Endodermal cell (in vitro differentiated cells): ENCODE results near the gene LSMEM2. TPM values are rescaled to one million over a fixed set of nuclear protein-coding genes. Genes with fewer than 3 reads are reported as not detected.

Experiments used
- DNase-seq: peaks from one replicate; pipeline ENCODE4 v3.0.0-alpha.2; 2017
- H3K27ac ChIP-seq: 2 replicates; pipeline ENCODE4 v1.5.1; 2013; ENCODE audit warnings: mild to moderate bottlenecking, low read depth, low read length, moderate library complexity
- H3K27me3 ChIP-seq: 2 replicates; pipeline ENCODE4 v1.6.1; 2013; ENCODE audit warnings: mild to moderate bottlenecking, low read length, moderate library complexity; ENCODE audit not compliant: insufficient read depth, control insufficient read depth, poor library complexity, severe bottlenecking
- H3K36me3 ChIP-seq: 2 replicates; pipeline ENCODE4 v1.7.0; 2013; ENCODE audit warnings: mild to moderate bottlenecking, low read length, moderate library complexity; ENCODE audit not compliant: control insufficient read depth, insufficient read depth
- H3K4me1 ChIP-seq: one replicate; pipeline ENCODE4 v1.7.0; 2013; ENCODE audit warnings: low read length; ENCODE audit not compliant: control insufficient read depth, insufficient read depth
- H3K4me3 ChIP-seq: 2 replicates; pipeline ENCODE4 v1.5.1; 2013; ENCODE audit warnings: mild to moderate bottlenecking, low read length, moderate library complexity
- H3K9ac ChIP-seq: 2 replicates; pipeline ENCODE4 v1.6.1; 2013; ENCODE audit warnings: mild to moderate bottlenecking, low read length, moderate library complexity; ENCODE audit not compliant: poor library complexity, severe bottlenecking; ENCODE audit errors: extremely low read depth
- H3K9me3 ChIP-seq: 2 replicates; pipeline ENCODE4 v1.6.1; 2013; ENCODE audit warnings: mild to moderate bottlenecking, low read length, moderate library complexity; ENCODE audit not compliant: control insufficient read depth
- H3K27ac Mint-ChIP-seq: 2 replicates; pipeline ENCODE4 v1.8.0; 2020; ENCODE audit warnings: mixed read lengths
- H3K27me3 Mint-ChIP-seq: 2 replicates; pipeline ENCODE4 v1.8.0; 2021; ENCODE audit warnings: mild to moderate bottlenecking, mixed read lengths; ENCODE audit not compliant: insufficient read depth
- H3K36me3 Mint-ChIP-seq: 2 replicates; pipeline ENCODE4 v1.8.0; 2020; ENCODE audit warnings: low read depth, mixed read lengths
- H3K4me1 Mint-ChIP-seq: 2 replicates; pipeline ENCODE4 v1.8.0; 2020; ENCODE audit warnings: mixed read lengths
- H3K4me3 Mint-ChIP-seq: 2 replicates; pipeline ENCODE4 v1.8.0; 2020; ENCODE audit warnings: mild to moderate bottlenecking, moderate library complexity, mixed read lengths
- H3K9me3 Mint-ChIP-seq: 2 replicates; pipeline ENCODE4 v1.8.0; 2020; ENCODE audit warnings: mild to moderate bottlenecking, mixed read lengths
- CTCF ChIP-seq: fragments of 200-600 bp; sonication (generic); conservative IDR thresholded peaks from 2 replicates; pipeline ENCODE4 v1.5.0; 2021; ENCODE audit warnings: antibody characterized with exemption, mild to moderate bottlenecking
- WGBS, 2 experiments: methylation state at CpG; one replicate each; pipeline versions ENCODE4 v1.1.5 to v1.1.7; 2013; ENCODE audit warnings: missing lambda C conversion rate in 2 of 2, mixed read lengths in 1 of 2; ENCODE audit not compliant: insufficient coverage in 1 of 2, insufficient read length in 1 of 2; 5-methylcytosine and 5-hydroxymethylcytosine counted together
- total RNA-seq, 2 donors: library from RNA; stranded (reverse); fragmentation: NEBNext Ultra II Directional in 1 of 2; extraction: Animal tissue kit (Norgen Biotek cat#: 25700) in 1 of 2; gene quantifications; 2 replicates in 1 of 2; 3 replicates in 1 of 2; pipeline ENCODE4 v1.2.1, GENCODE V29; 2021

The LSMEM2 gene
- total RNA-seq, 2 donors from 2014 or later = not detected

- no peak overlapping the region for H3K27ac Mint-ChIP-seq
- Histone ChIP-seq H3K9ac (no peak overlapping the region), H3K27me3 (peaks cover 39% of the 10 kb centered on the region), H3K4me3 (no peak overlapping the region), H3K4me1 (peaks cover 3% of the 10 kb centered on the region), H3K27ac (no peak overlapping the region), H3K36me3 (no peaks in the 10 kb centered on the region), H3K9me3 (no peaks in the 10 kb centered on the region)
- peaks cover 15% of the 10 kb centered on the region for H3K4me1 Mint-ChIP-seq
- no peak for TF ChIP-seq CTCF
- H3K27me3 Mint-ChIP-seq = peaks cover 65% of the 10 kb centered on the region
- WGBS, 2 experiments = 75 to 82% methylated on average over 17 to 30 of the region's 31 CpGs
- H3K4me3 Mint-ChIP-seq = no peak overlapping the region
- H3K36me3 Mint-ChIP-seq = no peaks in the 10 kb centered on the region
- DNase-seq = no peak
- peaks cover 7% of the 10 kb centered on the region for H3K9me3 Mint-ChIP-seq
These were observed 5.2 kb upstream of the LSMEM2 start for GRCh38 chr3:50273689-50274065.

- DNase-seq = peak; percentile 96
- peak; percentile 94 for TF ChIP-seq CTCF
- Histone ChIP-seq H3K36me3 (no peaks in the 10 kb centered on the region), H3K4me1 (no peaks in the 10 kb centered on the region), H3K27ac (no peak overlapping the region), H3K27me3 (peaks cover 39% of the 10 kb centered on the region), H3K9me3 (no peaks in the 10 kb centered on the region), H3K9ac (no peak overlapping the region), H3K4me3 (peak overlapping the region; percentile 53)
- Mint-ChIP-seq H3K9me3 (peaks cover 7% of the 10 kb centered on the region), H3K4me3 (peak overlapping the region; percentile 9), H3K27me3 (peaks cover 71% of the 10 kb centered on the region), H3K27ac (no peak overlapping the region), H3K4me1 (peaks cover 13% of the 10 kb centered on the region), H3K36me3 (no peaks in the 10 kb centered on the region)
- 12 to 19% methylated on average over 14 to 26 of the region's 26 CpGs for WGBS, 2 experiments
These were observed 4.3 kb upstream of the LSMEM2 start for GRCh38 chr3:50274371-50275104.

GRCh38 chr3:50275141-50275995 lies 3.5 kb upstream of the LSMEM2 start:
- Histone ChIP-seq H3K36me3 (no peaks in the 10 kb centered on the region), H3K4me3 (peak overlapping the region; percentile 53), H3K9ac (no peak overlapping the region), H3K9me3 (no peaks in the 10 kb centered on the region), H3K27ac (no peak overlapping the region), H3K27me3 (peaks cover 39% of the 10 kb centered on the region), H3K4me1 (no peaks in the 10 kb centered on the region)
- peak; percentile 79 for DNase-seq
- Mint-ChIP-seq H3K27ac (no peak overlapping the region), H3K9me3 (peaks cover 7% of the 10 kb centered on the region), H3K4me1 (peaks cover 13% of the 10 kb centered on the region), H3K36me3 (no peaks in the 10 kb centered on the region), H3K4me3 (peak overlapping the region; percentile 44), H3K27me3 (peaks cover 71% of the 10 kb centered on the region)
- no peak for TF ChIP-seq CTCF
- WGBS, 2 experiments = 17 to 29% methylated on average over 36 to 65 of the region's 65 CpGs
